Measurements from ENCODE around the gene IGSF23.

Gene IGSF23

GRCh38 chr19:44614313-44614712 is 950 bp downstream of the IGSF23 start:
- Histone ChIP-seq H3K9me2 (ENCODE audit: low read depth, low read length) (no peaks in the 10 kb centered on the region), H3K27ac (ENCODE audit: low read depth, low read length, poor library complexity, severe bottlenecking) (no peak overlapping the region), H4K20me1 (ENCODE audit: insufficient read depth, low read length) (no peaks in the 10 kb centered on the region), H3K4me2 (ENCODE audit: low read length) (no peak overlapping the region), H3K27me3 (ENCODE audit: insufficient read depth, low read length) (no peaks in the 10 kb centered on the region), H3K36me3 (ENCODE audit: insufficient read depth, low read length) (no peaks in the 10 kb centered on the region), H3F3A (ENCODE audit: insufficient read depth, low read length) (no peaks in the 10 kb centered on the region), H3K4me1 (ENCODE audit: insufficient read depth, low read length, severe bottlenecking) (no peaks in the 10 kb centered on the region), H3K9ac (ENCODE audit: low read length) (no peak overlapping the region), H3K9me3 (ENCODE audit: low read length) (no peaks in the 10 kb centered on the region), H3K4me3 (ENCODE audit: low read depth, low read length, poor library complexity, severe bottlenecking) (no peak overlapping the region), H3K79me2 (ENCODE audit: insufficient read depth, low read length) (no peaks in the 10 kb centered on the region), H2AFZ (ENCODE audit: low read length) (no peak overlapping the region)
- TF ChIP-seq EZH2 (IDR thresholded peaks at IDR 0.05; ENCODE audit: borderline replicate concordance, low read length) (no peak), CTCF (IDR thresholded peaks at IDR 0.05; ENCODE audit: low read length) (no peak)

GRCh38 chr19:44615863-44616247 is 2.5 kb downstream of the IGSF23 start:
- H3K9me2 ChIP-seq (ENCODE audit: low read depth, low read length): no peaks in the 10 kb centered on the region
- no peak overlapping the region for H2AFZ ChIP-seq (ENCODE audit: low read length)
- no peak overlapping the region for H3K27ac ChIP-seq (ENCODE audit: low read depth, low read length, poor library complexity, severe bottlenecking)
- H3K4me1 ChIP-seq (ENCODE audit: insufficient read depth, low read length, severe bottlenecking): no peaks in the 10 kb centered on the region
- no peaks in the 10 kb centered on the region for H3K79me2 ChIP-seq (ENCODE audit: insufficient read depth, low read length)
- no peaks in the 10 kb centered on the region for H3K27me3 ChIP-seq (ENCODE audit: insufficient read depth, low read length)
- no peaks in the 10 kb centered on the region for H3K36me3 ChIP-seq (ENCODE audit: insufficient read depth, low read length)
- H3K4me3 ChIP-seq (ENCODE audit: low read depth, low read length, poor library complexity, severe bottlenecking): no peak overlapping the region
- no peaks in the 10 kb centered on the region for H4K20me1 ChIP-seq (ENCODE audit: insufficient read depth, low read length)
- no peak overlapping the region for H3K4me2 ChIP-seq (ENCODE audit: low read length)
- no peak overlapping the region for H3K9ac ChIP-seq (ENCODE audit: low read length)
- no peaks in the 10 kb centered on the region for H3F3A ChIP-seq (ENCODE audit: insufficient read depth, low read length)
- H3K9me3 ChIP-seq (ENCODE audit: low read length): no peaks in the 10 kb centered on the region
- TF ChIP-seq EZH2 (IDR thresholded peaks at IDR 0.05; ENCODE audit: borderline replicate concordance, low read length) (no peak), CTCF (IDR thresholded peaks at IDR 0.05; ENCODE audit: low read length) (no peak)

DNA sequence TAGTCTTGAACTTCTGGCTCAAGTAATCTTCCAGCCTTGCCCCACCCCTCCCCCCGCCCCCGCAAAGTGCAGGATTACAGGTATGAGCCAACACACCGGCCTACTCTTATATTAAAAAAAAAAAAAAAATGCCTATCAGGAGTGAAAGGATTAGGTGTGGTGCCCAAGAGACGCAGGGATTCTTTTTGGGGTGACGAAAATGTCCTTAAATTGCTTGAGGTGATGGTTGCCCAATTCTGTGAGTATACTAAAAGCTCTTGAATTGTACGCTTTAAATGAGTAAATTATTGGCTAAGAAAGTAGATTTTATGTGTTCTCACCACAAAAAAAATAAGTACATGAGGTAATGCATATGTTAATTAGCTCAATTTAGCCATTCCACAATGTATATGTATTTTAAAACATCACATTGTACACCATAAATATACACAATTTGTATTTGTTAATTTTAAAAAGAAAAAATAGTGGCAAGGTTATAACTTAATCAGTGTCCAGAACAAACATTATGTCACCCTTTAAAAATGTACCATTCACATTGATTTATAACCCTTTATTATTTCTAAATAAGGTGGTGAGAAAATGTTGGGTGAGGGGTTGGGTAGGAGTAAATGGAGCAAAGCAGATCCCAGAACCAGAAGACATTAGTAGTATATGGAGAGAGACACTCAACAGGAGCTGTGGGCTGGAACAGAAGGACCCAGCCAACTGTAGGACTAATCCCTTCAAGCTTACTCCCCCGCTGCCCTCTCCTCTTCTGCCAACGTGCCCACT is 3.9 kb downstream of the IGSF23 start:
- no peaks in the 10 kb centered on the region for H3K27me3 ChIP-seq (ENCODE audit: insufficient read depth, low read length)
- TF ChIP-seq CTCF (IDR thresholded peaks at IDR 0.05; ENCODE audit: low read length): no peak
- no peak for TF ChIP-seq EZH2 (IDR thresholded peaks at IDR 0.05; ENCODE audit: borderline replicate concordance, low read length)
- no peaks in the 10 kb centered on the region for H3F3A ChIP-seq (ENCODE audit: insufficient read depth, low read length)
- H3K9ac ChIP-seq (ENCODE audit: low read length): no peak overlapping the region
- H3K79me2 ChIP-seq (ENCODE audit: insufficient read depth, low read length): no peaks in the 10 kb centered on the region
- H3K36me3 ChIP-seq (ENCODE audit: insufficient read depth, low read length): no peaks in the 10 kb centered on the region
- no peak overlapping the region for H3K4me2 ChIP-seq (ENCODE audit: low read length)
- H2AFZ ChIP-seq (ENCODE audit: low read length): no peak overlapping the region
- H3K9me2 ChIP-seq (ENCODE audit: low read depth, low read length): no peaks in the 10 kb centered on the region
- H3K4me3 ChIP-seq (ENCODE audit: low read depth, low read length, poor library complexity, severe bottlenecking): no peak overlapping the region
- H3K9me3 ChIP-seq (ENCODE audit: low read length): no peaks in the 10 kb centered on the region
- H3K4me1 ChIP-seq (ENCODE audit: insufficient read depth, low read length, severe bottlenecking): no peaks in the 10 kb centered on the region
- no peaks in the 10 kb centered on the region for H4K20me1 ChIP-seq (ENCODE audit: insufficient read depth, low read length)
- no peak overlapping the region for H3K27ac ChIP-seq (ENCODE audit: low read depth, low read length, poor library complexity, severe bottlenecking)
